Effector memory CD8-positive, alpha-beta T cell (primary cell): Measurements from ENCODE around the gene TTC36.

Experiments
- ATAC-seq: fragments of 150-1000 bp; cut with Tn5 transposase; replicated peaks from 2 replicates; pipeline ENCODE4 v1.10.0; 2021; ENCODE audit warnings: mild to moderate bottlenecking, moderate library complexity
- DNase-seq, 3 experiments: peaks; one replicate each; pipeline ENCODE4 v3.0.0; 2021
- H3K27ac Mint-ChIP-seq, 2 donors: one replicate each; pipeline ENCODE4 v1.8.0; 2022; ENCODE audit warnings: mild to moderate bottlenecking in 2 of 2, mixed read lengths in 2 of 2, moderate library complexity in 2 of 2
- H3K27me3 Mint-ChIP-seq, 2 donors: one replicate each; pipeline ENCODE4 v1.8.0; 2022; ENCODE audit warnings: mixed read lengths in 2 of 2
- H3K36me3 Mint-ChIP-seq: one replicate; pipeline ENCODE4 v1.8.0; 2022; ENCODE audit warnings: mild to moderate bottlenecking, moderate library complexity, mixed read lengths; ENCODE audit not compliant: insufficient read depth
- H3K4me1 Mint-ChIP-seq, 2 donors: one replicate each; pipeline ENCODE4 v1.8.0; 2022; ENCODE audit warnings: low read depth in 2 of 2, mixed read lengths in 2 of 2
- H3K4me3 Mint-ChIP-seq, 2 donors: one replicate each; pipeline ENCODE4 v1.8.0; 2022; ENCODE audit warnings: mild to moderate bottlenecking in 2 of 2, mixed read lengths in 2 of 2, moderate library complexity in 2 of 2
- H3K9me3 Mint-ChIP-seq, 2 donors: one replicate each; pipeline ENCODE4 v1.8.0; 2022; ENCODE audit warnings: mixed read lengths in 2 of 2

Gene TTC36

GRCh38 chr11:118524757-118525470 is 2.4 kb upstream of the TTC36 start:
- DNase-seq (no peak), ATAC-seq (no peak)
- peaks cover 18 to 24% of the 10 kb centered on the region in 2 donors for H3K4me1 Mint-ChIP-seq
- H3K27me3 Mint-ChIP-seq, result no peaks in the 10 kb centered on the region
- H3K9me3 Mint-ChIP-seq, result no peaks in the 10 kb centered on the region
- peaks cover 40% of the 10 kb centered on the region for H3K36me3 Mint-ChIP-seq
- H3K4me3 Mint-ChIP-seq, result no peak overlapping the region
- peak overlapping the region; percentile 31 to 58 for H3K27ac Mint-ChIP-seq

DNA sequence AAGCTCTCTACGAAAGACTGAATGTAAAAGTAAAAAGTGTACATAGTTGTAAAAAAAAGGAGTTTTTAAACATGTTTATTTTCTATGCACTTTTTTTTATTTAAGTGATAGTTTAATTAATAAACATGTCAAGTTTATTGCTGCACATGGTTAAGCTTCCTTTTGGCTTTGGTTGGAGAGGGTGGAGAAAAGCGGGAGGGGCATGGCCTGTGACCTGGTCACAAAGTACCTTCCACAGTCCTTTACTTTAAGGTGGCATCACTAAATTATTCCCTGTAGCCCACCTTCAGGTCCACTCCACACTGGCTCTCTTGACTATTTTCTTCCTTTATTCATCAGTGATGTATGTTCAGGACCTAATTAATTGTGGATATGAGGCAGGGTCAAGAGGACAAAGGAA is 586 bp upstream of the TTC36 start:
- DNase-seq, result no peak
- Mint-ChIP-seq H3K9me3 (no peaks in the 10 kb centered on the region), H3K36me3 (peaks cover 22% of the 10 kb centered on the region), H3K27me3 (no peaks in the 10 kb centered on the region), H3K27ac (no peak overlapping the region), H3K4me1 (peaks cover 24 to 32% of the 10 kb centered on the region in 2 donors), H3K4me3 (no peak overlapping the region)
- ATAC-seq, result no peak

- H3K9me3 Mint-ChIP-seq, result no peaks in the 10 kb centered on the region
- H3K4me1 Mint-ChIP-seq, result peaks cover 27 to 35% of the 10 kb centered on the region in 2 donors
- no peak overlapping the region for H3K4me3 Mint-ChIP-seq
- H3K27ac Mint-ChIP-seq, result peak overlapping the region in 1 of 2 donors; percentile 60
- H3K36me3 Mint-ChIP-seq, result peaks cover 9% of the 10 kb centered on the region
- DNase-seq, result no peak
- H3K27me3 Mint-ChIP-seq, result no peaks in the 10 kb centered on the region
- no peak for ATAC-seq
Measured at GRCh38 chr11:118528511-118528910, 1.2 kb downstream of the TTC36 start.

GRCh38 chr11:118529584-118530175 is 2.4 kb downstream of the TTC36 start:
- peaks cover 27 to 30% of the 10 kb centered on the region in 2 donors for H3K4me1 Mint-ChIP-seq
- ATAC-seq (no peak), DNase-seq (no peak)
- H3K9me3 Mint-ChIP-seq, result no peaks in the 10 kb centered on the region
- H3K27me3 Mint-ChIP-seq, result no peaks in the 10 kb centered on the region
- peaks cover 7% of the 10 kb centered on the region for H3K36me3 Mint-ChIP-seq
- H3K4me3 Mint-ChIP-seq, result peak overlapping the region; percentile 84 to 88
- H3K27ac Mint-ChIP-seq, result peak overlapping the region in 1 of 2 donors; percentile 80

- Mint-ChIP-seq H3K4me1 (peaks cover 24 to 30% of the 10 kb centered on the region in 2 donors), H3K36me3 (peaks cover 3% of the 10 kb centered on the region), H3K27me3 (no peaks in the 10 kb centered on the region), H3K4me3 (peak overlapping the region; percentile 84 to 88), H3K9me3 (no peaks in the 10 kb centered on the region), H3K27ac (peak overlapping the region in 1 of 2 donors; percentile 80)
- no peak for ATAC-seq
- DNase-seq, result no peak
Measured at GRCh38 chr11:118530180-118530682, 3.0 kb downstream of the TTC36 start.

GRCh38 chr11:118530683-118531596 is 3.7 kb downstream of the TTC36 start, which contains the start of gene TMEM25:
Gene TMEM25, plus strand, starts transcription at chr11:118531192. Its CDS starts 610 bp downstream, at chr11:118531802.
- Mint-ChIP-seq H3K36me3 (no peaks in the 10 kb centered on the region), H3K4me1 (peaks cover 24 to 30% of the 10 kb centered on the region in 2 donors), H3K27me3 (no peaks in the 10 kb centered on the region), H3K27ac (peak within 1 kb of the TSS; percentile 80 to 87), H3K9me3 (no peaks in the 10 kb centered on the region), H3K4me3 (peak within 1 kb of the TSS; percentile 84 to 88)
- DNase-seq (peak; percentile 47 to 63 (median 57)), ATAC-seq (peak; percentile 84)

DNA sequence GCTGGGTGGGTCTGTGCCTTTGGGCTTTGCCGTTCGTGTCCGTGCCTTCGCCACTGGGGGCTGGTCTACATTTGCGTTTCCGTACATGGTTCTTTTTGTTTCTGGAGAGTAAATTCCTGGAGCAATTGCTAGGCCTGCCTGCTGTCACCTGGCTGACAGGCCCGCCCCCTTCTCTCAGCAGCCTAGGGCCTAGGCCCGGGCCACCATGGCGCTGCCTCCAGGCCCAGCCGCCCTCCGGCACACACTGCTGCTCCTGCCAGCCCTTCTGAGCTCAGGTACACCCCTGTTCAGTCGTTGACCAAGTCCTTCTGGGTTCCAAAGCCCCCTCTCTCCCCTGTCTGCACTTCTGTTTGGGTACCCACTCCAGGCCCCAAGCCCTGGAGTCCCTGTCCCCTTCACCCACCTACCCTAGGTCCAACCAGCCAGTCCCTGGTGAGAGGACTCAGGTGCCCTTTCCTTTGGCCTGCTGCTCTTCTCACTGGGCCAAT is 4.4 kb downstream of the TTC36 start:
- Mint-ChIP-seq H3K4me1 (peaks cover 24 to 30% of the 10 kb centered on the region in 2 donors), H3K4me3 (peak overlapping the region; percentile 84 to 88), H3K27me3 (no peaks in the 10 kb centered on the region), H3K27ac (peak overlapping the region; percentile 69 to 87), H3K36me3 (no peaks in the 10 kb centered on the region), H3K9me3 (no peaks in the 10 kb centered on the region)
- ATAC-seq, result peak; percentile 6
- no peak for DNase-seq

GRCh38 chr11:118532091-118532490 is 4.8 kb downstream of the TTC36 start:
- ATAC-seq (no peak), DNase-seq (no peak)
- no peak overlapping the region for H3K27ac Mint-ChIP-seq
- H3K36me3 Mint-ChIP-seq, result no peaks in the 10 kb centered on the region
- H3K27me3 Mint-ChIP-seq, result no peaks in the 10 kb centered on the region
- peaks cover 21 to 27% of the 10 kb centered on the region in 2 donors for H3K4me1 Mint-ChIP-seq
- no peaks in the 10 kb centered on the region for H3K9me3 Mint-ChIP-seq
- peak overlapping the region; percentile 84 to 88 for H3K4me3 Mint-ChIP-seq

- Mint-ChIP-seq H3K27ac (peak overlapping the region in 1 of 2 donors; percentile 26), H3K36me3 (no peaks in the 10 kb centered on the region)
Measured at GRCh38 chr11:118532852-118533768, 5.8 kb downstream of the TTC36 start.

DNA sequence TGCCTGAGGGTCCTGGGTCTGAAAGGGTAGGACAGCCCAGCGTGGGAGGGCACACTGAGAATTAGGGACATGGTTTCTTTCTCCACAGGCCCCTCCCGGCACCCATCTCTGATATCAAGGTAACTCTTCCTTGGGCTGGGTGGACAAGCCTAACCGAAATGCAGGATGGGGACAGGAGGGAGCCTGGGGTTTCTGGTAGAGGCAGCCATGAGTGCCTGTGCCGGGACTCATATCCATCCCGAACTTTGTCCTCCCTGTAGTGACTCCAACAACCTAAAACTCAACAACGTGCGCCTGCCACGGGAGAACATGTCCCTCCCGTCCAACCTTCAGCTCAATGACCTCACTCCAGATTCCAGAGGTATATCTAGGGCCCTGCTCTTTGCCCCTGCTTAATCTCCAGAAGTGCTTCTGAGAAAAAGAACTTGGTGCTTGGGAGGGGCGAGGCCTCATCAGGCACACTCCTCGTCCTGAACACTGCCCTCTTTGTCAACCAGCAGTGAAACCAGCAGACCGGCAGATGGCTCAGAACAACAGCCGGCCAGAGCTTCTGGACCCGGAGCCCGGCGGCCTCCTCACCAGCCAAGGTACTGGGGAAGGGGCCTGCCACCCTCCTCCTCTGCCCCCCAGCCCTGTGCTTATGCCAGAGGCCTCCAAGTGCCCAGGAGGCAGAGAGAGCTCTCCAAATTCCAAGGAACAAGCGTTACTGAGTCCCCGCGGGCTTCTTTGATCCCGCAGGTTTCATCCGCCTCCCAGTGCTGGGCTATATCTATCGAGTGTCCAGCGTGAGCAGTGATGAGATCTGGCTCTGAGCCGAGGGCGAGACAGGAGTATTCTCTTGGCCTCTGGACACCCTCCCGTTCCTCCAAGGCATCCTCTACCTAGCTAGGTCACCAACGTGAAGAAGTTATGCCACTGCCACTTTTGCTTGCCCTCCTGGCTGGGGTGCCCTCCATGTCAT is 6.8 kb downstream of the TTC36 start:
- H3K27ac Mint-ChIP-seq, result peak overlapping the region in 1 of 2 donors; percentile 79
- peaks cover 14 to 19% of the 10 kb centered on the region in 2 donors for H3K4me1 Mint-ChIP-seq
- no peak for ATAC-seq
- no peaks in the 10 kb centered on the region for H3K36me3 Mint-ChIP-seq
- H3K27me3 Mint-ChIP-seq, result no peaks in the 10 kb centered on the region
- no peaks in the 10 kb centered on the region for H3K9me3 Mint-ChIP-seq
- no peak for DNase-seq
- H3K4me3 Mint-ChIP-seq, result no peak overlapping the region

More at GRCh38 chr11:118532852-118533768, 5.8 kb downstream of the TTC36 start:
- H3K9me3 Mint-ChIP-seq, result no peaks in the 10 kb centered on the region
- H3K4me3 Mint-ChIP-seq, result peak overlapping the region in 1 of 2 donors; percentile 84
- DNase-seq, result no peak
- ATAC-seq, result no peak
- peaks cover 17 to 21% of the 10 kb centered on the region in 2 donors for H3K4me1 Mint-ChIP-seq
- H3K27me3 Mint-ChIP-seq, result no peaks in the 10 kb centered on the region

- H3K4me1 Mint-ChIP-seq, result peaks cover 8% of the 10 kb centered on the region in 2 donors
- H3K4me3 Mint-ChIP-seq, result no peak overlapping the region
- H3K9me3 Mint-ChIP-seq, result no peaks in the 10 kb centered on the region
- H3K27ac Mint-ChIP-seq, result no peak overlapping the region
- no peak for ATAC-seq
- H3K27me3 Mint-ChIP-seq, result no peaks in the 10 kb centered on the region
- H3K36me3 Mint-ChIP-seq, result no peaks in the 10 kb centered on the region
- DNase-seq, result no peak
Measured at GRCh38 chr11:118535261-118535660, 8.0 kb downstream of the TTC36 start.
